H1 (cell line): ENCODE data around the gene NRXN3.

Source experiments
- ATF3 ChIP-seq: IDR thresholded peaks from 2 replicates; pipeline ENCODE4 v1.6.1; 2011; ENCODE audit warnings: low read depth, mild to moderate bottlenecking, low read length; ENCODE audit not compliant: insufficient read depth
- CBX5 ChIP-seq: fragments of 300-800, 300-1000 bp; sonication (generic); IDR thresholded peaks from 2 replicates; pipeline ENCODE4 v1.7.1; 2016; ENCODE audit warnings: antibody characterized with exemption, low read length, low read depth
- CEBPB ChIP-seq: IDR thresholded peaks from 2 replicates; pipeline ENCODE4 v1.6.1; 2012; ENCODE audit warnings: low read depth, low read length
- CHD1 ChIP-seq: IDR thresholded peaks from 2 replicates; pipeline ENCODE4 v1.6.1; 2012; ENCODE audit warnings: low read depth, low read length, improper control_type of control experiment
- CTCF ChIP-seq, 3 experiments: IDR thresholded peaks; 1 replicate in 2 of 3; 2 replicates in 1 of 3; pipeline versions ENCODE4 v1.5.1 to v1.6.1; 2011; ENCODE audit warnings: low read length in 3 of 3, mild to moderate bottlenecking in 3 of 3, inconsistent platforms in 2 of 3, low read depth in 1 of 3, moderate library complexity in 1 of 3; ENCODE audit not compliant: insufficient read depth in 1 of 3; ENCODE audit errors: control extremely low read depth in 1 of 3
- EZH2 ChIP-seq: fragments of 200-600 bp; sonication (generic); IDR thresholded peaks from 2 replicates; pipeline ENCODE4 v1.7.1; 2012; ENCODE audit warnings: low read depth, mild to moderate bottlenecking, moderate library complexity, low read length, inconsistent platforms; ENCODE audit not compliant: severe bottlenecking
- FOSL1 ChIP-seq: IDR thresholded peaks from 2 replicates; pipeline ENCODE4 v1.6.1; 2011; ENCODE audit warnings: mild to moderate bottlenecking, low read depth, low read length, moderate library complexity; ENCODE audit not compliant: insufficient read depth
- JUN ChIP-seq: IDR thresholded peaks from 2 replicates; pipeline ENCODE4 v1.6.1; 2011; ENCODE audit warnings: low read depth, mild to moderate bottlenecking, improper control_type of control experiment, low read length
- KDM1A ChIP-seq: fragments of 200-600, 300-600 bp; sonication (generic); IDR thresholded peaks from 2 replicates; pipeline ENCODE4 v1.7.1; 2016; ENCODE audit warnings: mild to moderate bottlenecking, low read length, borderline replicate concordance
- POLR2A ChIP-seq, 2 experiments: IDR thresholded peaks; 1 replicate in 1 of 2; 2 replicates in 1 of 2; pipeline ENCODE4 v1.6.1; 2011; ENCODE audit warnings: low read depth in 2 of 2, low read length in 2 of 2, mild to moderate bottlenecking in 2 of 2; ENCODE audit errors: control extremely low read depth in 1 of 2
- RAD21 ChIP-seq, 2 experiments: IDR thresholded peaks in 1 of 2; conservative IDR thresholded peaks in 1 of 2; 2 replicates each; pipeline ENCODE4 v1.6.1; 2011; ENCODE audit warnings: low read depth in 2 of 2, low read length in 2 of 2, improper control_type of control experiment in 1 of 2, inconsistent platforms in 1 of 2, mild to moderate bottlenecking in 1 of 2, moderate library complexity in 1 of 2
- RFX5 ChIP-seq: IDR thresholded peaks from 2 replicates; pipeline ENCODE4 v1.6.1; 2011; ENCODE audit warnings: low read depth, low read length, improper control_type of control experiment, borderline replicate concordance
- TAF1 ChIP-seq: IDR thresholded peaks from 2 replicates; pipeline ENCODE4 v1.6.1; 2011; ENCODE audit warnings: mild to moderate bottlenecking, low read depth, low read length
- TBP ChIP-seq: IDR thresholded peaks from 2 replicates; pipeline ENCODE4 v1.6.1; 2011; ENCODE audit warnings: low read depth, low read length, improper control_type of control experiment

- TF ChIP-seq CTCF (IDR thresholded peaks at IDR 0.05; ENCODE audit: control extremely low read depth in 1 of 3, insufficient read depth in 1 of 3, low read depth in 1 of 3, low read length in 3 of 3): no peak
- TF ChIP-seq POLR2A (IDR thresholded peaks at IDR 0.05; ENCODE audit: control extremely low read depth in 1 of 2, low read depth in 2 of 2, low read length in 2 of 2): no peak
- no peak for TF ChIP-seq EZH2
- no peak for TF ChIP-seq CBX5
- TF ChIP-seq RAD21 (IDR thresholded peaks at IDR 0.05 in 1 of 2, conservative IDR thresholded peaks at IDR 0.05 in 1 of 2; ENCODE audit: low read depth in 2 of 2, low read length in 2 of 2): no peak
- TF ChIP-seq FOSL1: no peak
- TF ChIP-seq TBP: no peak
- no peak for TF ChIP-seq TAF1
- no peak for TF ChIP-seq CHD1
- no peak for TF ChIP-seq ATF3
- TF ChIP-seq RFX5: no peak
- no peak for TF ChIP-seq KDM1A
- TF ChIP-seq JUN: no peak
- no peak for TF ChIP-seq CEBPB
Measured at GRCh38 chr14:79464468-79464867, 1294.3 kb downstream of the NRXN3 start.
